Endothelial cell of umbilical vein (primary cell): Measurements from ENCODE around the gene ZNF629. TPM values are rescaled to one million over a fixed set of nuclear protein-coding genes. Genes with fewer than 3 reads are reported as not detected.
"Not testable (repeated sequence)": the region's sequence is repeated elsewhere in the genome, so short reads cannot be mapped to it uniquely, and the experiment has no call there.

Experiments used
- BruUV-seq: library from RNA; stranded (reverse); fragments of 400-500 nt; replicated peaks from 2 replicates; lab custom pipeline; 2021; lab: Mats Ljungman, UMichigan
- CTCF ChIA-PET: fragments of 300-600, 350-600 bp; sonication (Branson Sonifier 250); formaldehyde crosslinking; loops from one replicate; lab custom pipeline; 2021; ENCODE audit warnings: antibody characterized with exemption, inconsistent platforms; lab: Charles Lee
- POLR2A ChIA-PET: fragments of 300-600, 350-600 bp; sonication (Branson Sonifier 250); formaldehyde crosslinking; loops from one replicate; lab custom pipeline; 2021; ENCODE audit warnings: antibody characterized with exemption, inconsistent platforms; lab: Charles Lee
- DNase-seq: peaks from one replicate; pipeline ENCODE4 v3.0.0-alpha.2; 2011; ENCODE audit warnings: low read depth, low spot score
- FAIRE-seq: peaks from 2 replicates; lab custom pipeline; 2011; peaks lifted over from hg19 to GRCh38; lab: Jason Lieb, UNC
- H2AFZ ChIP-seq: 2 replicates; pipeline ENCODE4 v1.6.0; 2012; ENCODE audit warnings: low read depth, low read length, control low read depth, inconsistent platforms
- H3K27ac ChIP-seq: 2 replicates; pipeline ENCODE4 v1.5.1; 2011; ENCODE audit warnings: low read depth, mild to moderate bottlenecking, control low read depth, low read length, moderate library complexity; ENCODE audit not compliant: insufficient read depth
- H3K27me3 ChIP-seq, 2 experiments: 2 replicates each; pipeline versions ENCODE4 v1.6.0 to v1.6.1; 2011; ENCODE audit warnings: low read length in 2 of 2, mixed read lengths in 1 of 2; ENCODE audit not compliant: control insufficient read depth in 2 of 2, insufficient read depth in 2 of 2
- H3K36me3 ChIP-seq, 2 experiments: 2 replicates in 1 of 2; 3 replicates in 1 of 2; pipeline ENCODE4 v1.5.1; 2011; ENCODE audit warnings: low read length in 2 of 2, mild to moderate bottlenecking in 1 of 2, moderate library complexity in 1 of 2; ENCODE audit not compliant: control insufficient read depth in 2 of 2, insufficient read depth in 2 of 2; ENCODE audit errors: extremely low read depth in 1 of 2
- H3K4me1 ChIP-seq: 3 replicates; pipeline ENCODE4 v1.5.1; 2011; ENCODE audit warnings: mild to moderate bottlenecking, low read length; ENCODE audit not compliant: control insufficient read depth, insufficient read depth; ENCODE audit errors: extremely low read depth
- H3K4me2 ChIP-seq: 2 replicates; pipeline ENCODE4 v1.6.1; 2011; ENCODE audit warnings: low read length, control low read depth, mixed read lengths; ENCODE audit not compliant: insufficient read depth
- H3K4me3 ChIP-seq, 3 experiments: fragments of 200-600 bp in 1 of 3; sonication (generic), shearing (Covaris generic) in 1 of 3; replicated peaks in 1 of 3; 2 replicates each; pipeline ENCODE4 v1.5.1; 2011 to 2016; ENCODE audit warnings: control low read depth in 3 of 3, low read length in 3 of 3, mild to moderate bottlenecking in 2 of 3, inconsistent platforms in 1 of 3, low read depth in 1 of 3, moderate library complexity in 1 of 3; ENCODE audit not compliant: insufficient read depth in 1 of 3
- H3K79me2 ChIP-seq: 2 replicates; pipeline ENCODE4 v1.6.0; 2012; ENCODE audit warnings: low read length, inconsistent platforms; ENCODE audit not compliant: control insufficient read depth, insufficient read depth
- H3K9ac ChIP-seq: replicated peaks from 2 replicates; pipeline ENCODE3; 2011; ENCODE audit warnings: low read length, control low read depth; ENCODE audit not compliant: insufficient read depth; ENCODE audit errors: extremely low read depth
- H3K9me1 ChIP-seq: replicated peaks from 3 replicates; pipeline ENCODE4 v1.6.0; 2011; ENCODE audit warnings: mild to moderate bottlenecking, low read length; ENCODE audit not compliant: control insufficient read depth, insufficient read depth; ENCODE audit errors: extremely low read depth
- H3K9me3 ChIP-seq: replicated peaks from 2 replicates; pipeline ENCODE4 v1.5.1; 2012; ENCODE audit warnings: low read length, inconsistent platforms; ENCODE audit not compliant: control insufficient read depth, insufficient read depth
- H4K20me1 ChIP-seq: replicated peaks from 2 replicates; pipeline ENCODE3; 2011; ENCODE audit warnings: mild to moderate bottlenecking, low read length; ENCODE audit not compliant: control insufficient read depth, insufficient read depth; ENCODE audit errors: extremely low read depth
- EZH2 ChIP-seq: IDR thresholded peaks from 2 replicates; pipeline ENCODE4 v1.6.1; 2012; ENCODE audit warnings: borderline replicate concordance, low read depth, mild to moderate bottlenecking, moderate library complexity, low read length, inconsistent platforms; ENCODE audit not compliant: severe bottlenecking
- FOS ChIP-seq: IDR thresholded peaks from 2 replicates; pipeline ENCODE4 v1.6.1; 2011; ENCODE audit warnings: mild to moderate bottlenecking, low read length, moderate library complexity, borderline replicate concordance; ENCODE audit not compliant: insufficient read depth
- JUN ChIP-seq: IDR thresholded peaks from 2 replicates; pipeline ENCODE4 v1.6.1; 2011; ENCODE audit warnings: borderline replicate concordance, low read depth; ENCODE audit not compliant: insufficient read length, insufficient read depth
- POLR2A ChIP-seq: IDR thresholded peaks from 2 replicates; pipeline ENCODE4 v1.6.1; 2012; ENCODE audit warnings: low read depth, mild to moderate bottlenecking, control low read depth, low read length
- dilution Hi-C: fragments of 300-500 bp; cut with MboI; formaldehyde crosslinking; loops from one replicate; pipeline ENCODE4 v1.15.0; 2019; ENCODE audit warnings: low sequenced_read_pairs; ENCODE audit not compliant: extremely low pct_ligation_motif_present
- intact Hi-C: fragments of 100-400 bp; cut with micrococcal nuclease; formaldehyde crosslinking; loops from one replicate; pipeline ENCODE4 v1.10.0; 2022
- polyA plus RNA-seq, 4 experiments: library from polyadenylated mRNA; depleted of rRNA in 3 of 4; stranded (reverse) in 3 of 4; unstranded in 1 of 4; fragments of >200 nt; gene quantifications; 2 replicates each; pipeline versions ENCODE4 v1.2.1 to v1.2.3, GENCODE V29; 2011 to 2012; ENCODE audit warnings: missing spikeins in 1 of 4
- total RNA-seq: library from RNA; stranded (reverse); gene quantifications from 2 replicates; pipeline ENCODE4 v1.2.3, GENCODE V29; 2021

The ZNF629 gene
- total and polyA plus RNA-seq, 2 donors (not counting 3 experiments of a cell fraction or from before 2014, with no cell fraction given), result 5.2 to 11.2 TPM

DNA sequence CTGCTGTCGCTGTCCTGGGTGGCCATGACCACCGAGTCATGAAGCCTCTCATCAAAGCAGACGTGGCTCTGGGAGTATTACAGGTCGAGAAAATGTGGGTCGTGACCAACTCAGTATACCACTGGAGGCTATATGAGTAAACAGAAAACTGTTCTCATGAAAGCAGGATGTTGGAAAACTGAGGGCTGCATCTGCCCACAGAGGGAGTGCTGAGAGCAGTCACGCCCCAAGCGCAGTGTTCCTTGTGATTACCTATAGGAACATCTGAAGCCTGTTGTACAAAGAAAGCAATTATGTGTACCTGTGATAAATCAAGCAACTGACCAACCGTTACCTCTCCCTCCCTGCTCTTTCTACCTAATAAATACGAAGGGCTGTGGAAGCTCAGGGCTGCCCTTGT, 34.4 kb upstream of the ZNF629 start:
- CTCF ChIA-PET, result interaction anchor here (1.3 kb wide), 1 partner anchor 23 kb away, joined by 6 read pairs; no protein-coding TSS in a partner anchor
- POLR2A ChIA-PET, H3K9me1 ChIP-seq, BruUV-seq, H3K4me2 ChIP-seq, H3K79me2 ChIP-seq, H3K9ac ChIP-seq, H3K9me3 ChIP-seq, H3K36me3 ChIP-seq, H3K27me3 ChIP-seq, H3K4me1 ChIP-seq, H3K4me3 ChIP-seq, dilution Hi-C loops, H2AFZ ChIP-seq, H3K27ac ChIP-seq, FAIRE-seq, H4K20me1 ChIP-seq, intact Hi-C loops, DNase-seq: not testable (repeated sequence)

GRCh38 chr16:30820952-30821421, 34.0 kb upstream of the ZNF629 start:
- BruUV-seq, result no TSS peak

More at GRCh38 chr16:30820952-30821421, 34.0 kb upstream of the ZNF629 start:
- TF ChIP-seq JUN, result no peak
- TF ChIP-seq EZH2, result no peak
- no peak for TF ChIP-seq FOS
- no peak for TF ChIP-seq POLR2A
- H3K4me1 ChIP-seq, result no peaks in the 10 kb centered on the region
- H3K9me1 ChIP-seq, result no peaks in the 10 kb centered on the region
- no peak overlapping the region for H2AFZ ChIP-seq
- H3K4me3 ChIP-seq, result no peak overlapping the region
- FAIRE-seq (no peak), DNase-seq (no peak)
- no peak overlapping the region for H3K4me2 ChIP-seq
- H4K20me1 ChIP-seq, result no peaks in the 10 kb centered on the region
- H3K27ac ChIP-seq, result no peak overlapping the region
- CTCF ChIA-PET, result interaction anchor here (1.3 kb wide), 1 partner anchor 24 kb away, joined by 6 read pairs; no protein-coding TSS in a partner anchor
- no peaks in the 10 kb centered on the region for H3K79me2 ChIP-seq
- intact Hi-C loops, result no loop called here
- H3K36me3 ChIP-seq, result no peaks in the 10 kb centered on the region
- no peaks in the 10 kb centered on the region for H3K27me3 ChIP-seq
- H3K9me3 ChIP-seq, result no peaks in the 10 kb centered on the region
- dilution Hi-C loops, result no loop called here
- H3K9ac ChIP-seq, result no peak overlapping the region
- POLR2A ChIA-PET, result no interaction called here
